ENCODE measurements around the gene MRGPRE.

The MRGPRE gene

GRCh38 chr11:3200388-3201111 is 31.7 kb downstream of the MRGPRE start:
- TF ChIP-seq, protein P1, sequence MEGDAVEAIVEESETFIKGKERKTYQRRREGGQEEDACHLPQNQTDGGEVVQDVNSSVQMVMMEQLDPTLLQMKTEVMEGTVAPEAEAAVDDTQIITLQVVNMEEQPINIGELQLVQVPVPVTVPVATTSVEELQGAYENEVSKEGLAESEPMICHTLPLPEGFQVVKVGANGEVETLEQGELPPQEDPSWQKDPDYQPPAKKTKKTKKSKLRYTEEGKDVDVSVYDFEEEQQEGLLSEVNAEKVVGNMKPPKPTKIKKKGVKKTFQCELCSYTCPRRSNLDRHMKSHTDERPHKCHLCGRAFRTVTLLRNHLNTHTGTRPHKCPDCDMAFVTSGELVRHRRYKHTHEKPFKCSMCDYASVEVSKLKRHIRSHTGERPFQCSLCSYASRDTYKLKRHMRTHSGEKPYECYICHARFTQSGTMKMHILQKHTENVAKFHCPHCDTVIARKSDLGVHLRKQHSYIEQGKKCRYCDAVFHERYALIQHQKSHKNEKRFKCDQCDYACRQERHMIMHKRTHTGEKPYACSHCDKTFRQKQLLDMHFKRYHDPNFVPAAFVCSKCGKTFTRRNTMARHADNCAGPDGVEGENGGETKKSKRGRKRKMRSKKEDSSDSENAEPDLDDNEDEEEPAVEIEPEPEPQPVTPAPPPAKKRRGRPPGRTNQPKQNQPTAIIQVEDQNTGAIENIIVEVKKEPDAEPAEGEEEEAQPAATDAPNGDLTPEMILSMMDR (IDR thresholded peaks at IDR 0.05), result no peak

GRCh38 chr11:3199537-3200295 is 32.5 kb downstream of the MRGPRE start:
- TF ChIP-seq, protein P1 (IDR thresholded peaks at IDR 0.05), result no peak

DNA sequence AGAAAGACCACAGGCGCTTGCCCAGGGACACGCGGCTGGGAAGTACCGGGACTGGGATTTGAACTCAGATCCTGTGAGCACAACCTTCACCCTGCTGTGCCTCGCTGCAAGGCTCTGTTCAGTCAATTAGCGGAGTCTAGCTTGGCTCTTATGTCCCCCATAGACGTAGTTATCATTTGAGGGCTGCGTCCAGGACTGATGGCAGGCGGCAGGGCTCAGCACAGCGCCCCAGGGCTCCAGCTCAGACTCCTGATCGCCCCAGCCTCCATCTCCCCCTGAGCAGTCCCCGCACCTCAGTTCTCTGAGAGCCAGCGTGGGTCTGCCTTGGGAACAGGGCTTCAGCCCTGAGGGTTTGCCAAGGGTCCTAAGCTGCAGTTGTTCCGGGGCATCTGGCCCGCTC is 33.4 kb downstream of the MRGPRE start:
- TF ChIP-seq, protein P1 (IDR thresholded peaks at IDR 0.05), result no peak

DNA sequence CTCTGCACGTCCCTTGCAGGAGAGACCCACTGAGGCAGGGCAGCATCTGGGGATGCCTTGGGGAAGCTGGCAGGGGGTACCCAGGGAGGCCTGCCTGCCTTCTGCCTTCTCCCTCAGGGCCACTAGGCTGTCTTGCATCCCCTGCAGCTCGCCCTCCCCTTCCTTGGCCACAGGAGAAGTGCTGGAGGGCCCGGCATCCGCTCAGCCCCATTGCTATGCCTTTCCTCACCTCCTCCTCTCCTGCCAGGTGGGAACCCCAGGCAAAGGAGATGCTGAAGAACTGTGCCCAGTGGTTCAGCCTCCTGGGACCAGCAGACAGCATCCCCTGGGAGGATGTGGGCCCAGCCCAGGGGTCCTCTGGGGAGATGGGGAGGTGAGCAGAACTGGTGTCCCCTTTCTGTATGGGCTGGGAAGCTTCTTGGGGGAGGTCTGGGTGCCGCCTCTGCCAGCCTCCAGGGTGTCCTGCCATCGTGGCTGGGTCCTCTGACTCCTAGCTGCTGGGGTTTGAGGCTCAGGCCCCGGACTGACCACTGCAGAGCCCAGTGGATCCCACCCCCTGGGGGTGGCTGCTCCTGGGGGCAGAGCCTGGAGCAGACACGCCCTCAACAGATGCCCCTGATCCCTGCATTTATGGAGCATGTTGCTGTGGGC is 34.2 kb downstream of the MRGPRE start:
- TF ChIP-seq, protein P1 (IDR thresholded peaks at IDR 0.05), result no peak

DNA sequence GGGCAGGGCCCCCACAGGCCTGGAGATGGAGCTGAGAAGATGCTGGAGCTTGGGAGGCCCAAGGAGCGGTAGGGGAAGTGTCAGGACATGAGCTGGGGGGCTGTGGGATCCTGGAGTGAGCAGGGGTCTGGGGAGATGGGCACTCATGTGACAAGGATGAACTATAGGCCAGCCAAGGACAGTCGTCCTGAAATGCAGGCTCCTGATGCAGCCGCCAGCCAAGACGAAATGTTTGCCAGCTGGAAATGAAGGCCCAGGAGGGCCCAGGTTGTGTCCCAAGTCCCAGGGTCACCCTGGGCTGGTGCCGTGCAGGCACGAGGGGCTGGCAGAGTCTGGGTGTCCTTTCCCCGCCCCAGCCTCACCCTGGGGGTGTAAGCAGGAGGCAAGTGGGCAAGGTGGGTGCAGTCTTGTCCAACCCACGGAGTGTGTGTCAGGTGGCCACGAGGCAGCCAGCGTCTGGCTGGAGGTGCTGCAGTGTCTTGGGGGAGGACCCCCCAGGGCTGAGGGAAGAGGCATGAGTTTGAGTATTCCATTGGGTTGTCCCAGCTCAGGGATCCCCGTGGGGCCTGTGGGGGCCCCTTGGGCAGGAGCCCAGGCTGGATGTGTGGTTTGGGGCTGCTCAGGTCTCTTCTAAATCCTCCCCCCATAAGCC is 35.0 kb downstream of the MRGPRE start:
- TF ChIP-seq, protein P1 (IDR thresholded peaks at IDR 0.05), result no peak

DNA sequence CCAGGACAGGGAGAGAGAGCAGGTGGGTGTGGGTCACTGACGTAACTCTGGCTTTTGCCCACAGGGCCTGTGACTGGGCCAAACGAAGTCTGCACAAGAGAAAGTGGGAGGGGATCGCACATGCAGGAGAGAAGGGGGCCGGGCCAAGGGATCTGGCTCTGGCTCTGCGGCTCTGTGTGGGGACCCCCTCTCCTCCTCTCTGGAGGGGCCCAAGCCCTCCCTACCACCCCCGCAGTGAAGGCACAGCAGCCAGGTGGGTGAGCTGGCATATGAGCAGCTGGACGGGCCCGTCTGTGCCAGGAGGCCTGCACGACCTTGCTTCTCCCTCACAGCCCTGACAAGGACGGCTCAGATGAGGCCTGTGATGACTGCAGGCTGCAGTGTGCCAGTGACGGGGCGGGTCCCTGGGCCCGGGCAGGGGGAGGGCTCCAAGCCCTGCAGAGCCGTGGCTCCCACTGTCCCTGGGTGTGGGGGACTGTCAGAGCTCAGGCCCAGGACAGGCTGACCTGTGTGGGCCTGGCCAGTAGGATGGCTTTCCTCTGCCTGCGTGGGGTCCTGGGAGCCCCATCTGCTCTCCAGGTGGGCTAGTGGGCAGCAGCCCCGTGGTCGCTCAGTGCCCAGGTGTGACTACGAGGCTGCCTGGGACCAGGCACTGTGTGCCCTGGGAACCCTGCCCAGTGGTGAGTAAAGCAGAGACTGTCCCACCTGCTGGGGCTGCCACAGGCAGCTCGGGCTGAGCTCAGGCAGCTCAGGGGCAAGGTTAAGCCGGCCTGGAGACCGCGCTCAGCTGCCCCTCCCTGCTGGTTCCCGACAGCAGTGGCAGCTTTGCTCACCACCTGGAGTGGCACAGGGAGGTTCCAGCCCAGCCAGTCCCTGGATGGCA is 35.8 kb downstream of the MRGPRE start:
- TF ChIP-seq, protein P1 (IDR thresholded peaks at IDR 0.05), result no peak

Measured in LNCAP (cell line).